ENCODE data around the gene KCTD8. TPM values are rescaled to one million over a fixed set of nuclear protein-coding genes. Genes with fewer than 3 reads are reported as not detected.

The KCTD8 gene
- polyA plus RNA-seq, 4 donors = 0.07 TPM; not detected in 3

- H3K36me3 ChIP-seq (ENCODE audit: control insufficient read depth in 3 of 3, insufficient read depth in 2 of 3, low read depth in 1 of 3, low read length in 3 of 3) = no peaks in the 10 kb centered on the region
- DNase-seq (no peak), FAIRE-seq (no peak)
- no peaks in the 10 kb centered on the region for H3K27me3 ChIP-seq (ENCODE audit: control insufficient read depth in 3 of 3, insufficient read depth in 3 of 3, low read length in 3 of 3)
- peaks cover 0 to 16% (median 0%) of the 10 kb centered on the region in 3 donors for H3K4me1 ChIP-seq (ENCODE audit: control insufficient read depth in 3 of 3, insufficient read depth in 2 of 3, low read depth in 1 of 3, low read length in 2 of 3)
- no peak overlapping the region for H3K4me3 ChIP-seq (ENCODE audit: low read depth in 1 of 3, low read length in 3 of 3)
- H3K27ac ChIP-seq (ENCODE audit: low read depth in 1 of 3, low read length in 2 of 3) = peak overlapping the region in 1 of 3 donors; percentile 78
- WGBS, 3 donors = 12 to 36% (median 17%) methylated on average over 1 of the region's 1 CpG
- no peaks in the 10 kb centered on the region for H3K9me3 ChIP-seq (ENCODE audit: control insufficient read depth in 2 of 2, insufficient read depth in 1 of 2, low read depth in 1 of 2, low read length in 1 of 2)
Observed at GRCh38 chr4:44279469-44279868, 169.1 kb downstream of the KCTD8 start.

GRCh38 chr4:44279066-44279465, 169.5 kb downstream of the KCTD8 start:
- 23 to 48% (median 24%) methylated on average over 1 of the region's 1 CpG for WGBS, 3 donors
- DNase-seq = peak in 1 of 2 donors; percentile 80
- Histone ChIP-seq H3K4me1 (ENCODE audit: control insufficient read depth in 3 of 3, insufficient read depth in 2 of 3, low read depth in 1 of 3, low read length in 2 of 3) (peaks cover 0 to 16% (median 0%) of the 10 kb centered on the region in 3 donors), H3K36me3 (ENCODE audit: control insufficient read depth in 3 of 3, insufficient read depth in 2 of 3, low read depth in 1 of 3, low read length in 3 of 3) (no peaks in the 10 kb centered on the region), H3K4me3 (ENCODE audit: low read depth in 1 of 3, low read length in 3 of 3) (no peak overlapping the region), H3K9me3 (ENCODE audit: control insufficient read depth in 2 of 2, insufficient read depth in 1 of 2, low read depth in 1 of 2, low read length in 1 of 2) (no peaks in the 10 kb centered on the region), H3K27me3 (ENCODE audit: control insufficient read depth in 3 of 3, insufficient read depth in 3 of 3, low read length in 3 of 3) (no peaks in the 10 kb centered on the region), H3K27ac (ENCODE audit: low read depth in 1 of 3, low read length in 2 of 3) (peak overlapping the region in 1 of 3 donors; percentile 78)
- no peak for FAIRE-seq

GRCh38 chr4:44257461-44257860, 191.1 kb downstream of the KCTD8 start:
- Histone ChIP-seq H3K36me3 (ENCODE audit: control insufficient read depth in 3 of 3, insufficient read depth in 2 of 3, low read depth in 1 of 3, low read length in 3 of 3) (no peaks in the 10 kb centered on the region), H3K9me3 (ENCODE audit: control insufficient read depth in 2 of 2, insufficient read depth in 1 of 2, low read depth in 1 of 2, low read length in 1 of 2) (no peaks in the 10 kb centered on the region), H3K4me1 (ENCODE audit: control insufficient read depth in 3 of 3, insufficient read depth in 2 of 3, low read depth in 1 of 3, low read length in 2 of 3) (no peaks in the 10 kb centered on the region), H3K4me3 (ENCODE audit: low read depth in 1 of 3, low read length in 3 of 3) (no peak overlapping the region), H3K27me3 (ENCODE audit: control insufficient read depth in 3 of 3, insufficient read depth in 3 of 3, low read length in 3 of 3) (no peaks in the 10 kb centered on the region), H3K27ac (ENCODE audit: low read depth in 1 of 3, low read length in 2 of 3) (no peak overlapping the region)
- 69 to 84% (median 83%) methylated on average over 2 of the region's 2 CpGs for WGBS, 3 donors
- no peak for FAIRE-seq
- no peak for DNase-seq

GRCh38 chr4:44256414-44256813, 192.2 kb downstream of the KCTD8 start:
- no peak overlapping the region for H3K4me3 ChIP-seq (ENCODE audit: low read depth in 1 of 3, low read length in 3 of 3)
- 66 to 77% (median 76%) methylated on average over 2 of the region's 2 CpGs for WGBS, 3 donors
- H3K27ac ChIP-seq (ENCODE audit: low read depth in 1 of 3, low read length in 2 of 3) = no peak overlapping the region
- H3K27me3 ChIP-seq (ENCODE audit: control insufficient read depth in 3 of 3, insufficient read depth in 3 of 3, low read length in 3 of 3) = no peaks in the 10 kb centered on the region
- H3K4me1 ChIP-seq (ENCODE audit: control insufficient read depth in 3 of 3, insufficient read depth in 2 of 3, low read depth in 1 of 3, low read length in 2 of 3) = no peaks in the 10 kb centered on the region
- no peaks in the 10 kb centered on the region for H3K9me3 ChIP-seq (ENCODE audit: control insufficient read depth in 2 of 2, insufficient read depth in 1 of 2, low read depth in 1 of 2, low read length in 1 of 2)
- no peaks in the 10 kb centered on the region for H3K36me3 ChIP-seq (ENCODE audit: control insufficient read depth in 3 of 3, insufficient read depth in 2 of 3, low read depth in 1 of 3, low read length in 3 of 3)
- DNase-seq (no peak), FAIRE-seq (no peak)

- no peak overlapping the region for H3K4me3 ChIP-seq (ENCODE audit: low read depth in 1 of 3, low read length in 3 of 3)
- no peaks in the 10 kb centered on the region for H3K9me3 ChIP-seq (ENCODE audit: control insufficient read depth in 2 of 2, insufficient read depth in 1 of 2, low read depth in 1 of 2, low read length in 1 of 2)
- FAIRE-seq (no peak), DNase-seq (no peak)
- H3K36me3 ChIP-seq (ENCODE audit: control insufficient read depth in 3 of 3, insufficient read depth in 2 of 3, low read depth in 1 of 3, low read length in 3 of 3) = no peaks in the 10 kb centered on the region
- H3K4me1 ChIP-seq (ENCODE audit: control insufficient read depth in 3 of 3, insufficient read depth in 2 of 3, low read depth in 1 of 3, low read length in 2 of 3) = no peaks in the 10 kb centered on the region
- H3K27me3 ChIP-seq (ENCODE audit: control insufficient read depth in 3 of 3, insufficient read depth in 3 of 3, low read length in 3 of 3) = no peaks in the 10 kb centered on the region
- H3K27ac ChIP-seq (ENCODE audit: low read depth in 1 of 3, low read length in 2 of 3) = no peak overlapping the region
Observed at GRCh38 chr4:44237643-44238042, 211.0 kb downstream of the KCTD8 start.

- H3K36me3 ChIP-seq (ENCODE audit: control insufficient read depth in 3 of 3, insufficient read depth in 2 of 3, low read depth in 1 of 3, low read length in 3 of 3) = no peaks in the 10 kb centered on the region
- FAIRE-seq = no peak
- no peaks in the 10 kb centered on the region for H3K9me3 ChIP-seq (ENCODE audit: control insufficient read depth in 2 of 2, insufficient read depth in 1 of 2, low read depth in 1 of 2, low read length in 1 of 2)
- no peak overlapping the region for H3K27ac ChIP-seq (ENCODE audit: low read depth in 1 of 3, low read length in 2 of 3)
- H3K4me3 ChIP-seq (ENCODE audit: low read depth in 1 of 3, low read length in 3 of 3) = no peak overlapping the region
- no peak for DNase-seq
- no peaks in the 10 kb centered on the region for H3K4me1 ChIP-seq (ENCODE audit: control insufficient read depth in 3 of 3, insufficient read depth in 2 of 3, low read depth in 1 of 3, low read length in 2 of 3)
- 81 to 90% (median 82%) methylated on average over 3 of the region's 3 CpGs for WGBS, 3 donors
- no peaks in the 10 kb centered on the region for H3K27me3 ChIP-seq (ENCODE audit: control insufficient read depth in 3 of 3, insufficient read depth in 3 of 3, low read length in 3 of 3)
Observed at GRCh38 chr4:44235897-44236296, 212.7 kb downstream of the KCTD8 start.

GRCh38 chr4:44232262-44232661, 216.3 kb downstream of the KCTD8 start:
- H3K27ac ChIP-seq (ENCODE audit: low read depth in 1 of 3, low read length in 2 of 3) = no peak overlapping the region
- no peak overlapping the region for H3K4me3 ChIP-seq (ENCODE audit: low read depth in 1 of 3, low read length in 3 of 3)
- no peak for DNase-seq
- no peaks in the 10 kb centered on the region for H3K4me1 ChIP-seq (ENCODE audit: control insufficient read depth in 3 of 3, insufficient read depth in 2 of 3, low read depth in 1 of 3, low read length in 2 of 3)
- FAIRE-seq = no peak
- no peaks in the 10 kb centered on the region for H3K9me3 ChIP-seq (ENCODE audit: control insufficient read depth in 2 of 2, insufficient read depth in 1 of 2, low read depth in 1 of 2, low read length in 1 of 2)
- 24 to 45% (median 24%) methylated on average over 1 of the region's 1 CpG for WGBS, 3 donors
- no peaks in the 10 kb centered on the region for H3K27me3 ChIP-seq (ENCODE audit: control insufficient read depth in 3 of 3, insufficient read depth in 3 of 3, low read length in 3 of 3)
- H3K36me3 ChIP-seq (ENCODE audit: control insufficient read depth in 3 of 3, insufficient read depth in 2 of 3, low read depth in 1 of 3, low read length in 3 of 3) = no peaks in the 10 kb centered on the region

GRCh38 chr4:44231006-44231405, 217.6 kb downstream of the KCTD8 start:
- Histone ChIP-seq H3K4me3 (ENCODE audit: low read depth in 1 of 3, low read length in 3 of 3) (no peak overlapping the region), H3K9me3 (ENCODE audit: control insufficient read depth in 2 of 2, insufficient read depth in 1 of 2, low read depth in 1 of 2, low read length in 1 of 2) (no peaks in the 10 kb centered on the region), H3K27me3 (ENCODE audit: control insufficient read depth in 3 of 3, insufficient read depth in 3 of 3, low read length in 3 of 3) (no peaks in the 10 kb centered on the region), H3K4me1 (ENCODE audit: control insufficient read depth in 3 of 3, insufficient read depth in 2 of 3, low read depth in 1 of 3, low read length in 2 of 3) (no peaks in the 10 kb centered on the region), H3K27ac (ENCODE audit: low read depth in 1 of 3, low read length in 2 of 3) (no peak overlapping the region), H3K36me3 (ENCODE audit: control insufficient read depth in 3 of 3, insufficient read depth in 2 of 3, low read depth in 1 of 3, low read length in 3 of 3) (no peaks in the 10 kb centered on the region)
- WGBS, 3 donors = 63 to 91% (median 69%) methylated on average over 2 of the region's 2 CpGs
- no peak for FAIRE-seq
- no peak for DNase-seq

- WGBS, 3 donors = 63 to 77% (median 70%) methylated on average over 1 of the region's 1 CpG
- FAIRE-seq (no peak), DNase-seq (no peak)
- H3K4me3 ChIP-seq (ENCODE audit: low read depth in 1 of 3, low read length in 3 of 3) = no peak overlapping the region
- H3K4me1 ChIP-seq (ENCODE audit: control insufficient read depth in 3 of 3, insufficient read depth in 2 of 3, low read depth in 1 of 3, low read length in 2 of 3) = no peaks in the 10 kb centered on the region
- no peaks in the 10 kb centered on the region for H3K27me3 ChIP-seq (ENCODE audit: control insufficient read depth in 3 of 3, insufficient read depth in 3 of 3, low read length in 3 of 3)
- no peak overlapping the region for H3K27ac ChIP-seq (ENCODE audit: low read depth in 1 of 3, low read length in 2 of 3)
- H3K9me3 ChIP-seq (ENCODE audit: control insufficient read depth in 2 of 2, insufficient read depth in 1 of 2, low read depth in 1 of 2, low read length in 1 of 2) = no peaks in the 10 kb centered on the region
- H3K36me3 ChIP-seq (ENCODE audit: control insufficient read depth in 3 of 3, insufficient read depth in 2 of 3, low read depth in 1 of 3, low read length in 3 of 3) = no peaks in the 10 kb centered on the region
Observed at GRCh38 chr4:44228326-44228725, 220.3 kb downstream of the KCTD8 start.
